ENCODE measurements around the gene IGSF9.

DNA sequence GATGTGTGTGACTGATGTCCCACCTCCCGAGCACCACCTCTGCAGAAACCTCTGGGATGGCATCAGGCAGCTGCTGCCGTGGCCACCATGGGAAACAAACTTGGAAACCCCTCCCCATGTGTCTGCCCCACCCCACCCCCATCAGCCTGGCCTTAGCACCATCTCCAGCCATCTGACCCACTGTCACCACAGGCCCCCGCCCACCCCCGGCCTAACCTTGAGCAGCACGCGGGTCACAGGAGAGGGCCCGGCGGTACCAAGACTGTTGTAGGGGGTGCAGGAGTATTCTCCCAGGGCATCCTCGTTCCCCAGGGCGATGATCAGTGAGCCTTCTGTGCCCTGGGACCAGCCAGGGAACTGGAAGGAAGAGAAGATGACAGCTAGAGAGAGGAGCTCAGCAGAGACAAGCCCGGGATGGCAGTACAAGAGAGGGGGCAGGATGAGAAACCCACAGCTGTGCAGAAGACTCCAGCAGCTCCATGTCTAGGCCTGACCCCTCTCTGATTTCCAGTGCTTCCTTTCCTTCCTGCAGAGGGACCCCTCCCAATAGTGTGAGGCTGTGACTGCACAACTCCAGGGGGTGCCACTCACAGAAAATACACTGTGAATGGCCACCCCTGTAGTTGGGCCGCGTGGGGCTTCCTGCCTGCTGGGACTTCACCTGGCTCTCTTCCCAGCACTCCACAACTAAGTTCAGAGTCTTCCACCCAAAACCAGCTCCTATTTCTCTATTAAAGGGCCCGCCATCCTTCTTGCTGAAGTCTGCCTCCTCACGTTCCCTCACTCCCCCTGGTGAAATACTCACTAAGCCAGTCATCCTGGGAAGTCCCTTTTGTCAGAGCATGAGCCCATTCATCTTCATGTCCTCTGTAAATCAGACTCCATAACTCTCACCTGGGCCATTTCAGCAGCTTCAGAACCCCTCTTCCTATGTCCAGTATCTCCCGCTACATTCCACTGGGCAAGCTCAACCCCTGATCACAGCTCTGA, 12.8 kb downstream of the IGSF9 start:
- TF ChIP-seq CTCF (IDR thresholded peaks at IDR 0.05; ENCODE audit: low read depth, low read length) (no peak), EZH2phosphoT487 (IDR thresholded peaks at IDR 0.05; ENCODE audit: low read depth) (no peak)
